Suprapubic skin (tissue), 4 donors: ENCODE data around the gene ERC2. TPM values are rescaled to one million over a fixed set of nuclear protein-coding genes. Genes with fewer than 3 reads are reported as not detected.

ENCODE experiments used
- DNase-seq, 2 donors: peaks; one replicate each; pipeline ENCODE4 v3.0.0-alpha.2; 2019; ENCODE audit warnings: low spot score in 2 of 2
- H3K27ac ChIP-seq: fragments of 200-600 bp; sonication (generic); one replicate; pipeline ENCODE4 v1.5.1; 2019
- H3K27me3 ChIP-seq: fragments of 200-600 bp; sonication (generic); one replicate; pipeline ENCODE4 v1.5.1; 2019
- H3K36me3 ChIP-seq: fragments of 200-600 bp; sonication (generic); one replicate; pipeline ENCODE4 v1.5.1; 2019
- H3K4me1 ChIP-seq: fragments of 200-600 bp; sonication (generic); one replicate; pipeline ENCODE4 v1.5.1; 2019
- H3K4me3 ChIP-seq: fragments of 200-600 bp; sonication (generic); one replicate; pipeline ENCODE4 v1.5.1; 2019; ENCODE audit warnings: mild to moderate bottlenecking
- H3K9me3 ChIP-seq: fragments of 200-600 bp; sonication (generic); one replicate; pipeline ENCODE4 v1.5.1; 2019
- EP300 ChIP-seq: sonication (generic); formaldehyde crosslinking; IDR thresholded peaks from one replicate; pipeline ENCODE4 v1.6.1; 2017; ENCODE audit warnings: antibody characterized with exemption
- POLR2A ChIP-seq, 2 donors: fragments of 450-650 bp; IDR thresholded peaks; one replicate each; pipeline ENCODE4 v1.6.1; 2017; ENCODE audit warnings: antibody characterized with exemption in 2 of 2, mild to moderate bottlenecking in 2 of 2, moderate library complexity in 2 of 2
- POLR2AphosphoS5 ChIP-seq, 3 donors: sonication (generic); formaldehyde crosslinking; IDR thresholded peaks; one replicate each; pipeline ENCODE4 v1.6.1; 2017; ENCODE audit warnings: antibody characterized with exemption in 3 of 3
- WGBS: methylation state at CpG from one replicate; pipeline ENCODE4 v1.1.5; 2018; 5-methylcytosine and 5-hydroxymethylcytosine counted together
- total RNA-seq, 4 donors: library from RNA; depleted of rRNA; stranded (reverse); fragments of >200 nt; gene quantifications; one replicate each; pipeline ENCODE4 v1.1.0, GENCODE V29; 2016
- TF ChIP-seq, protein P1 (sequence below), 2 donors: fragments of 200-600 bp in 1 of 2; fragments of 450-650 bp in 1 of 2; sonication (generic) in 1 of 2; IDR thresholded peaks; one replicate each; pipeline ENCODE4 v1.5.1; 2016 to 2019; ENCODE audit warnings: antibody characterized with exemption in 2 of 2, mild to moderate bottlenecking in 1 of 2, moderate library complexity in 1 of 2

Gene ERC2
- total RNA-seq, 4 donors from 2014 or later = 0.21 TPM; not detected in 3

DNA sequence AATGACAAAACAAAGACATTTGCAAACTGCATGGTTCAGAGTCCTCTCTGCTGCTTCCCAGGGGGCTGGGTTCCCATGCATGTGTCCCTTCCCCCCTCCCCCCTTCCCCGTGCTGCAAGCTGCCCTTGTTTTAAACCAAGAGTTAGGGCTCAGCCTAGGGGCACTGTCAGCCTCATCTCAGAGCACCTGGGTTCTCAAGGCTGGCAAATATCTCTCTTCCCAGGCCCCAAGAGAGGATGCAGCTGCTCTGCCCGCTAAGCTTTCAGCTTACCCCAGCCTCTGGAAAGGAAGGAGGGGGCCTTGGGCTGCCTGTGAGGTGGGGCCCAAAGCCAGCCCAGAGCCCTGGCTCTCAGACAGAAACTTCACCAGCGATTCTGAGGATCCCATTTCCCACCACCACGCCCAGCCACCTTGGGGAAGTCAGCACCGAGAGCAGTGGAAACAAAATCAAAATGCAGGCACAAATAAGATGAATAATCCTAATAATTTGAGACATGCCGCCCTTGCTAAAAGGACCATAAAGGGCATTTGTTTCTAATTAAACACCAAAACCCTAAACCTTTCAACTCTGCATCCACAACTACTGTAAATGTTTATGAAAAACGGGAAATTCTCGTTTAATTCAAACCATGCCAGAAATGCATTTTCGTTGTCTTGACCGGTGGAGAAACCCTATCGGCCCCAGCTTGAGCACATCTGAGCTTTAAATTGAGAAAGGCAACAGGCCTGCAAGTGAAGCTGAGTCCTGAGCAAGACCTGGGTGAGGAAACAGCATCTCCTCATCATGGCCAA is 913.4 kb downstream of the ERC2 start:
- no peaks in the 10 kb centered on the region for H3K27me3 ChIP-seq
- H3K4me1 ChIP-seq = no peaks in the 10 kb centered on the region
- WGBS = 76% methylated on average over 11 of the region's 11 CpGs
- H3K36me3 ChIP-seq = no peaks in the 10 kb centered on the region
- H3K27ac ChIP-seq = no peak overlapping the region
- DNase-seq = no peak
- H3K9me3 ChIP-seq = no peaks in the 10 kb centered on the region
- H3K4me3 ChIP-seq = no peak overlapping the region
- no peak for TF ChIP-seq EP300
- TF ChIP-seq, protein P1, sequence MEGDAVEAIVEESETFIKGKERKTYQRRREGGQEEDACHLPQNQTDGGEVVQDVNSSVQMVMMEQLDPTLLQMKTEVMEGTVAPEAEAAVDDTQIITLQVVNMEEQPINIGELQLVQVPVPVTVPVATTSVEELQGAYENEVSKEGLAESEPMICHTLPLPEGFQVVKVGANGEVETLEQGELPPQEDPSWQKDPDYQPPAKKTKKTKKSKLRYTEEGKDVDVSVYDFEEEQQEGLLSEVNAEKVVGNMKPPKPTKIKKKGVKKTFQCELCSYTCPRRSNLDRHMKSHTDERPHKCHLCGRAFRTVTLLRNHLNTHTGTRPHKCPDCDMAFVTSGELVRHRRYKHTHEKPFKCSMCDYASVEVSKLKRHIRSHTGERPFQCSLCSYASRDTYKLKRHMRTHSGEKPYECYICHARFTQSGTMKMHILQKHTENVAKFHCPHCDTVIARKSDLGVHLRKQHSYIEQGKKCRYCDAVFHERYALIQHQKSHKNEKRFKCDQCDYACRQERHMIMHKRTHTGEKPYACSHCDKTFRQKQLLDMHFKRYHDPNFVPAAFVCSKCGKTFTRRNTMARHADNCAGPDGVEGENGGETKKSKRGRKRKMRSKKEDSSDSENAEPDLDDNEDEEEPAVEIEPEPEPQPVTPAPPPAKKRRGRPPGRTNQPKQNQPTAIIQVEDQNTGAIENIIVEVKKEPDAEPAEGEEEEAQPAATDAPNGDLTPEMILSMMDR (IDR thresholded peaks at IDR 0.05) = no peak
- TF ChIP-seq POLR2A (IDR thresholded peaks at IDR 0.05) = no peak
- TF ChIP-seq POLR2AphosphoS5 (IDR thresholded peaks at IDR 0.05) = no peak

DNA sequence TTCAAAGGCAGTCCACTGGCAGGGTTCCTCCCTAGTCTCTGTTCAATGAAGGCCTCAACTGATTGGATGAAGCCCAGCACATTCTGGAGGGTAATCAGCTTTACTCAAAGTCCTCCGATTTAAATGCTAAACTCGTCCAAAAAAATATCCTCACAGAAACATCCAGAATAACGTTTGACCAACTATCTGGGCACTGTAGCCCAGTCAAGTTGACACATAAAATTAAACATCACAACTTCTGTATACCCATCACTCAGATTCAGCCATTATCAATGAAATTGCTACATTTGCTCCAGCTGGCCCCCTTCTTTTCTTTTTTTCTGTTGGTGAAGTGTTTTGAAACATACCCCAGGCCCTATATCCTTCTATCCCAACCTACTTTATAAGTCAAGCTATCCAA is 916.6 kb downstream of the ERC2 start:
- H3K27me3 ChIP-seq = no peaks in the 10 kb centered on the region
- H3K4me1 ChIP-seq = no peaks in the 10 kb centered on the region
- H3K9me3 ChIP-seq = no peaks in the 10 kb centered on the region
- no peaks in the 10 kb centered on the region for H3K36me3 ChIP-seq
- TF ChIP-seq POLR2A (IDR thresholded peaks at IDR 0.05) = no peak
- H3K4me3 ChIP-seq = no peak overlapping the region
- H3K27ac ChIP-seq = no peak overlapping the region
- 92% methylated on average over 3 of the region's 3 CpGs for WGBS
- DNase-seq = no peak

DNA sequence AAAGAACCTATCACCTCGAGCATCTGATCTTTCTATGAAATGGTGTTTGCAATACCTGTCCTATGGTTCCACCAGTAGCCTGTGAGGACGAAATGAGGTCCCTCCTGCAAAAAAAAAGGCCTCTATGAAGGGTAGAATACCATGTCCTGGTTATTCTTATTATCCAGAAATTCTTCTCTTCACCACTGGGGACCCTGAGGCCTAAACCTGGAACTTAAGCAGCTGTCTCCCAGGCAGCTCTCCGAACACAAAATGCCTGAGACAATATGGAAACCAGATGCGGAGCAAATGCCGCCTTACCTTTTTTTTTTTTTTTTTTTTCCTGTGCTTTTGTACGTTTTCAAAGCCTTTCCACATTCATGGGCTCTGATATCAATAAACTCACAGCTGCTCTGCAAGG is 919.1 kb downstream of the ERC2 start:
- no peaks in the 10 kb centered on the region for H3K4me1 ChIP-seq
- H3K27me3 ChIP-seq = no peaks in the 10 kb centered on the region
- no peaks in the 10 kb centered on the region for H3K9me3 ChIP-seq
- no peak for DNase-seq
- H3K4me3 ChIP-seq = no peak overlapping the region
- WGBS = 65% methylated on average over 6 of the region's 6 CpGs
- H3K27ac ChIP-seq = no peak overlapping the region
- TF ChIP-seq POLR2AphosphoS5 (IDR thresholded peaks at IDR 0.05) (no peak), POLR2A (IDR thresholded peaks at IDR 0.05) (no peak), EP300 (no peak)
- TF ChIP-seq, protein P1 (IDR thresholded peaks at IDR 0.05) = no peak
- no peaks in the 10 kb centered on the region for H3K36me3 ChIP-seq

DNA sequence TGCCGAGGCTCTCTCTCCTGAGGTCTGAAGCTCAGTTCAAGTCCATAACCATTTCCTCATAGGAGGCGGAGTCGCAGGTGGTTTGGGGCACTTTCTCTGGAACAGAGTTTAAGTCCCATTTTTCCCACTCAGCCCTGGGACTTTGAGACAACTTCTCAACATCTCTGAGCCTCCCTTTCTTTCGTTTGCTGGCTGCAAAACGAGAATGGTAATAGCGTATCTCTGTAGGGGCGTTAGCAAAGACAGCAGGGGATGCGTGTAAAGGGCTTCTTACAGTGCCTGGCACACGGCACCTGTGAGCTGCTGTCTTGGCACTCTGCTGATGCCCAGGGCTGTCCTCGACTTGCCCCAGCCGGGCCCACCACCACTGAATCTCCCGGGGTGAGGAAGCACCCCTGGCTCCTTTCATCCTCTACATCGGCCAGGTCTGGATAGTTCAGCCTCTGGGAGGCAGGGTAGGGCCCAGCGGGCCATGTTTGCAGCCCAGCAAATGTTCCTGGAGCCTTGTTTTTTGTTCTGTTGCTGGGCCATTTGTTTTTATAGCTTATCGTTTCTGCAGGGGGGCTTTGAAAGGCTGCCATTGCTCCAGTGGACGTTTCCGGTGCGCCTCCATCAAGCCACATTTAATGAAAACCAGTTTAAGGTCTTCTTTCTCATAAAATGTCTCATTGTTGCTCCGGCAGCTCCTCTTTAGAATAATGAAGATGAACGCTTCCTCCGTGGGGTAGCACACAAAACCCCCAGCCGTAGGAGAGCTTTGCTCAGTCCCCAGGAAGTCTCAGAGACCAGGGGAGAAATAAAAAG is 921.2 kb downstream of the ERC2 start:
- H3K27ac ChIP-seq = no peak overlapping the region
- H3K36me3 ChIP-seq = no peaks in the 10 kb centered on the region
- no peak for DNase-seq
- TF ChIP-seq POLR2AphosphoS5 (IDR thresholded peaks at IDR 0.05) (no peak), EP300 (no peak), POLR2A (IDR thresholded peaks at IDR 0.05) (no peak)
- TF ChIP-seq, protein P1 (IDR thresholded peaks at IDR 0.05) = no peak
- H3K9me3 ChIP-seq = no peaks in the 10 kb centered on the region
- no peaks in the 10 kb centered on the region for H3K27me3 ChIP-seq
- WGBS = 86% methylated on average over 22 of the region's 22 CpGs
- H3K4me3 ChIP-seq = no peak overlapping the region
- no peaks in the 10 kb centered on the region for H3K4me1 ChIP-seq

DNA sequence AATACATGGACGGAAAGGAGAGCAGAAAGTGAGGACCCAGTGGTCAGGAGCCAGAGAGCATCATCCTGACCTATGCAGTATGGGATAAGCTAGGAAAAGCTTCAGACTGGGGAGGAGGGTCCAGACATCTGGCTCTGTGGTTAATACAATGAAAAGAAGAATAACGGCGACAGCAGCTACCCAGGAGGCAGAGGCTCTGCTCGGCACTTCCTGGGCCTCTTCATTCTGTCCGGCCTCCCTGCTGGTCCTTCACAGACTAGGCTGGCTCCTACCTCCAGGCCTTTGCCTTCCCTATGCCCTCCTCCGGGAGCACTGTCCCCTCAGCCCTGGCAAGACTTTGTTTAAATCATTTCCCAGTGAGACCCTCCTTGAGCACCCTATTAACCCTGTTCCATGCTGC is 922.3 kb downstream of the ERC2 start:
- H3K9me3 ChIP-seq = no peaks in the 10 kb centered on the region
- no peak overlapping the region for H3K4me3 ChIP-seq
- DNase-seq = no peak
- no peaks in the 10 kb centered on the region for H3K36me3 ChIP-seq
- no peaks in the 10 kb centered on the region for H3K4me1 ChIP-seq
- WGBS = 84% methylated on average over 6 of the region's 6 CpGs
- TF ChIP-seq, protein P1 (IDR thresholded peaks at IDR 0.05) = no peak
- no peak for TF ChIP-seq POLR2AphosphoS5 (IDR thresholded peaks at IDR 0.05)
- no peak for TF ChIP-seq EP300
- no peak for TF ChIP-seq POLR2A (IDR thresholded peaks at IDR 0.05)
- no peak overlapping the region for H3K27ac ChIP-seq
- H3K27me3 ChIP-seq = no peaks in the 10 kb centered on the region
